ENCODE results near the gene CMBL. TPM values are rescaled to one million over a fixed set of nuclear protein-coding genes. Genes with fewer than 3 reads are reported as not detected.
"Not testable (repeated sequence)": the region's sequence is repeated elsewhere in the genome, so short reads cannot be mapped to it uniquely, and the experiment has no call there.

Gene CMBL
- total and polyA plus RNA-seq, 8 donors = 6.2 to 20.3 (median 11.6) TPM

DNA sequence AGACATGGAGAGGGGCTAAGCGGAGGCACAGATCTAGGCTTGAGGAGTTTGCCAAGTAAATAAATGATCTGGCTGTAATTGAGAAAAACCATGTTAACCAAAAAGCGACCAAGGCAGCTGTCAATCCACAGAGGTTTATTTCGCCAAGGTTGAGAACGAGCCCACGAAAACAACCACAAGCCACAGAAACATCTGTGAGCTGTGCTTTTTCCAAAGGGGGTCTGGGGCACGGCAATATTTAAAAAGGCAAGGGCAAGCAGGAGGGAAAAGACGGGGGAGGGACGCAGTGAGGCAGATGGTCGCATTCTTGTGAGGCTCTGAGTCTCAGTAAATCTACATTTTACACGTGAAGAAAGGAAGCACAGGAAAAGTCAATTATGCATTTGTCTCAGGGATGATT is 32.2 kb downstream of the CMBL start:
- no peak overlapping the region for H3K27ac ChIP-seq

DNA sequence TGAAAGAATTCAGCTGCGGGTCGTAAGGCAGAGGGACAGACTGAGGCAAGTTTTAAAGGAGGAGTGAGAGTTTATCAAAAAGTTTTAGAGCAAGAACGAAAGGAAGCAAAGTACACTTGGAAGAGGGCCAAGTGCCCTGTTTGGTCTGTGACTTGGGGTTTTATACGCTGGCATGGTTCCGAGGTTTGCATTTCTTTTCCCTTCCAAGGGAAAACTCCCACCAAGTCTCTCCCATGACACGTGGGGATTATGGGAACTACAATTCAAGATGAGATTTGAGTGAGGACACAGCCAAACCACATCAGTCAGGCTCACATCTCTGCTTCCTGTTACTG is 34.9 kb downstream of the CMBL start:
- FAIRE-seq; H3K27ac ChIP-seq; H3K27me3 ChIP-seq; H3K9me3 ChIP-seq; H3K4me1 ChIP-seq; H3K4me3 ChIP-seq; ATAC-seq; intact Hi-C loops (cut with DNase I); H3K36me3 ChIP-seq; DNase-seq: not testable (repeated sequence)
- WGBS, 2 donors = 37 to 51% methylated on average over 6 of the region's 6 CpGs

More for the DNA sequence above, 32.2 kb downstream of the CMBL start:
- DNase-seq (no peak), ATAC-seq (no peak), FAIRE-seq (no peak)
- Histone ChIP-seq H3K4me1 (peaks cover 0 to 8% (median 0%) of the 10 kb centered on the region in 3 donors), H3K27me3 (no peaks in the 10 kb centered on the region), H3K4me3 (no peak overlapping the region), H3K36me3 (no peaks in the 10 kb centered on the region), H3K9me3 (no peaks in the 10 kb centered on the region)
- TF ChIP-seq, protein P1, sequence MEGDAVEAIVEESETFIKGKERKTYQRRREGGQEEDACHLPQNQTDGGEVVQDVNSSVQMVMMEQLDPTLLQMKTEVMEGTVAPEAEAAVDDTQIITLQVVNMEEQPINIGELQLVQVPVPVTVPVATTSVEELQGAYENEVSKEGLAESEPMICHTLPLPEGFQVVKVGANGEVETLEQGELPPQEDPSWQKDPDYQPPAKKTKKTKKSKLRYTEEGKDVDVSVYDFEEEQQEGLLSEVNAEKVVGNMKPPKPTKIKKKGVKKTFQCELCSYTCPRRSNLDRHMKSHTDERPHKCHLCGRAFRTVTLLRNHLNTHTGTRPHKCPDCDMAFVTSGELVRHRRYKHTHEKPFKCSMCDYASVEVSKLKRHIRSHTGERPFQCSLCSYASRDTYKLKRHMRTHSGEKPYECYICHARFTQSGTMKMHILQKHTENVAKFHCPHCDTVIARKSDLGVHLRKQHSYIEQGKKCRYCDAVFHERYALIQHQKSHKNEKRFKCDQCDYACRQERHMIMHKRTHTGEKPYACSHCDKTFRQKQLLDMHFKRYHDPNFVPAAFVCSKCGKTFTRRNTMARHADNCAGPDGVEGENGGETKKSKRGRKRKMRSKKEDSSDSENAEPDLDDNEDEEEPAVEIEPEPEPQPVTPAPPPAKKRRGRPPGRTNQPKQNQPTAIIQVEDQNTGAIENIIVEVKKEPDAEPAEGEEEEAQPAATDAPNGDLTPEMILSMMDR (IDR thresholded peaks at IDR 0.05) = no peak
- intact Hi-C loops (cut with DNase I) = no loop called here
- WGBS, 2 donors = 88 to 93% methylated on average over 10 of the region's 10 CpGs

DNA sequence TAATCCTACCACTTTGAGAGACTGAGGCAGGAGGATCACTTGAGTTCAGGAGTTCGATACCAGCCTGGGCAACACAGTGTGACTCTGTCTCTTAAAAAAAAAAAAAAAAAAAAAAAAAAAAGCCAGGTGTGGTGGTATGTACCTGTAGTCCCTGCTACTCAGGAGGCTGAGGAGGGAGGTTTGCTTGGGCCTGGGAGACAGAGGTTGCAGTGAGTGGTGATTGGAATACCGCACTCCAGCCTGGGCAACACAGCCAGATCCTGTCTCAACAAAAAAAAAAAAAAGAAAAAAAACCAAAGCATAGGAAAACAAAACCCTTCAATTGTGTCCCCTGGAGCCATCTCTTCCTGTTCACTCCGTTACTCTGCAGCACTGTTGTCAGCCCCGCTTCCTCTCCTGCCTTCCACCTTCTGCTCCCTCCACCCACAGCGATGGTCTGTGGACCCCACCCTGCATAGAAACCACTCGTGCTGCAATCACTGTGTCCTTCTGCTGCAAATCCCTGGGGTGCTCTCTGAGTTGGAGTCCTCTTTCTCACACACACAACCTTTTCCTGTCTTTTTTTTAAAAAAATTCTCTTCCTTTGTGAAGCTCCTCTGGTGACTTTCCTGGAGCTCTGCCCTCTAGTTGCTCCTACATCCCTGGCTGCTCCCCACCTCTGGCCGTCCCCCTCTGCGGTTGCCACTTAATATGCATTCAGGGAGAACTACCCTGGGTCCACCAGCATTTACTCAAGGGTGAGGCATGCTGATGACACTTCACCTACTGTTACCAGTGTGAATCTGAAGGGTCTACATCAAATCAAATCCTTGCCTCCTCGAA is 35.4 kb downstream of the CMBL start:
- Histone ChIP-seq H3K36me3 (no peaks in the 10 kb centered on the region), H3K9me3 (no peaks in the 10 kb centered on the region), H3K27ac (no peak overlapping the region), H3K27me3 (no peaks in the 10 kb centered on the region), H3K4me1 (no peaks in the 10 kb centered on the region), H3K4me3 (no peak overlapping the region)
- intact Hi-C loops (cut with DNase I) = no loop called here
- DNase-seq (no peak), ATAC-seq (no peak), FAIRE-seq (no peak)
- WGBS, 2 donors = 88 to 90% methylated on average over 9 of the region's 9 CpGs
- TF ChIP-seq, protein P1 (IDR thresholded peaks at IDR 0.05) = no peak

- TF ChIP-seq, protein P1 (IDR thresholded peaks at IDR 0.05) = no peak
- intact Hi-C loops (cut with DNase I) = no loop called here
- Histone ChIP-seq H3K36me3 (peaks cover 0 to 20% (median 13%) of the 10 kb centered on the region in 3 donors), H3K9me3 (no peaks in the 10 kb centered on the region), H3K27ac (no peak overlapping the region), H3K4me3 (no peak overlapping the region), H3K27me3 (no peaks in the 10 kb centered on the region), H3K4me1 (no peaks in the 10 kb centered on the region)
- FAIRE-seq = no peak
- ATAC-seq = no peak
- 95 to 98% methylated on average over 10 of the region's 10 CpGs for WGBS, 2 donors
- no peak for DNase-seq
Observed at GRCh38 chr5:10268100-10268499, 39.6 kb downstream of the CMBL start.

- TF ChIP-seq, protein P1 (IDR thresholded peaks at IDR 0.05) = no peak
- no peaks in the 10 kb centered on the region for H3K9me3 ChIP-seq
- FAIRE-seq (no peak), ATAC-seq (no peak), DNase-seq (no peak)
- 67 to 73% methylated on average over 4 of the region's 4 CpGs for WGBS, 2 donors
- peaks cover 0 to 33% (median 13%) of the 10 kb centered on the region in 3 donors for H3K36me3 ChIP-seq
- no peak overlapping the region for H3K27ac ChIP-seq
- intact Hi-C loops (cut with DNase I) = no loop called here
- H3K4me1 ChIP-seq = no peaks in the 10 kb centered on the region
- H3K4me3 ChIP-seq = no peak overlapping the region
- H3K27me3 ChIP-seq = no peaks in the 10 kb centered on the region
Observed at GRCh38 chr5:10266839-10267238, 40.9 kb downstream of the CMBL start.

Measured in pancreas (tissue), 10 donors.